ENCODE data around the gene HDAC5.
"Not testable (repeated sequence)": the region's sequence is repeated elsewhere in the genome, so short reads cannot be mapped to it uniquely, and the experiment has no call there.

HDAC5 gene

GRCh38 chr17:44120281-44120680, 3.2 kb downstream of the HDAC5 start:
- peaks cover 42% of the 10 kb centered on the region for H3K4me1 Mint-ChIP-seq (ENCODE audit: low read depth)
- H3K4me3 Mint-ChIP-seq; H3K27ac Mint-ChIP-seq; H3K27me3 Mint-ChIP-seq; H3K9me3 Mint-ChIP-seq (ENCODE audit: low read depth); H3K36me3 Mint-ChIP-seq: not testable (repeated sequence)

GRCh38 chr17:44119798-44120197, 3.6 kb downstream of the HDAC5 start:
- Mint-ChIP-seq H3K27ac (no peak overlapping the region), H3K27me3 (no peaks in the 10 kb centered on the region), H3K4me3 (no peak overlapping the region), H3K9me3 (ENCODE audit: low read depth) (no peaks in the 10 kb centered on the region), H3K36me3 (no peaks in the 10 kb centered on the region), H3K4me1 (ENCODE audit: low read depth) (peaks cover 43% of the 10 kb centered on the region)

- H3K4me1 Mint-ChIP-seq (ENCODE audit: low read depth): peaks cover 41% of the 10 kb centered on the region
- H3K27ac Mint-ChIP-seq: peak overlapping the region; percentile 51
- H3K36me3 Mint-ChIP-seq: no peaks in the 10 kb centered on the region
- H3K27me3 Mint-ChIP-seq: no peaks in the 10 kb centered on the region
- H3K9me3 Mint-ChIP-seq (ENCODE audit: low read depth): no peaks in the 10 kb centered on the region
- no peak overlapping the region for H3K4me3 Mint-ChIP-seq
These were observed 4.4 kb downstream of the HDAC5 start for GRCh38 chr17:44119062-44119461.

- Mint-ChIP-seq H3K27ac (peak overlapping the region; percentile 51), H3K27me3 (no peaks in the 10 kb centered on the region), H3K4me3 (no peak overlapping the region), H3K4me1 (ENCODE audit: low read depth) (peaks cover 38% of the 10 kb centered on the region), H3K36me3 (no peaks in the 10 kb centered on the region), H3K9me3 (ENCODE audit: low read depth) (no peaks in the 10 kb centered on the region)
These were observed 4.9 kb downstream of the HDAC5 start for GRCh38 chr17:44118427-44119050.

- H3K9me3 Mint-ChIP-seq (ENCODE audit: low read depth): no peaks in the 10 kb centered on the region
- no peak overlapping the region for H3K27ac Mint-ChIP-seq
- peaks cover 43% of the 10 kb centered on the region for H3K4me1 Mint-ChIP-seq (ENCODE audit: low read depth)
These were observed 6.1 kb downstream of the HDAC5 start for GRCh38 chr17:44117351-44117750.

GRCh38 chr17:44115585-44116415, 7.6 kb downstream of the HDAC5 start:
- Mint-ChIP-seq H3K4me3 (no peak overlapping the region), H3K4me1 (ENCODE audit: low read depth) (peaks cover 43% of the 10 kb centered on the region), H3K27ac (peak overlapping the region; percentile 28), H3K36me3 (no peaks in the 10 kb centered on the region), H3K9me3 (ENCODE audit: low read depth) (no peaks in the 10 kb centered on the region), H3K27me3 (no peaks in the 10 kb centered on the region)

More at GRCh38 chr17:44117351-44117750, 6.1 kb downstream of the HDAC5 start:
- Mint-ChIP-seq H3K4me3 (no peak overlapping the region), H3K27me3 (no peaks in the 10 kb centered on the region), H3K36me3 (no peaks in the 10 kb centered on the region)

- H3K4me3 Mint-ChIP-seq: no peak overlapping the region
- no peaks in the 10 kb centered on the region for H3K27me3 Mint-ChIP-seq
- H3K27ac Mint-ChIP-seq: no peak overlapping the region
- H3K9me3 Mint-ChIP-seq (ENCODE audit: low read depth): no peaks in the 10 kb centered on the region
- no peaks in the 10 kb centered on the region for H3K36me3 Mint-ChIP-seq
- peaks cover 32% of the 10 kb centered on the region for H3K4me1 Mint-ChIP-seq (ENCODE audit: low read depth)
These were observed 9.3 kb downstream of the HDAC5 start for GRCh38 chr17:44113868-44114840.

- no peaks in the 10 kb centered on the region for H3K27me3 Mint-ChIP-seq
These were observed 10.1 kb downstream of the HDAC5 start for GRCh38 chr17:44113382-44113781.

GRCh38 chr17:44112284-44113280, 10.9 kb downstream of the HDAC5 start:
- H3K27me3 Mint-ChIP-seq: no peaks in the 10 kb centered on the region
- peaks cover 25% of the 10 kb centered on the region for H3K4me1 Mint-ChIP-seq (ENCODE audit: low read depth)
- no peaks in the 10 kb centered on the region for H3K36me3 Mint-ChIP-seq
- peak overlapping the region; percentile 1 for H3K27ac Mint-ChIP-seq
- no peak overlapping the region for H3K4me3 Mint-ChIP-seq
- no peaks in the 10 kb centered on the region for H3K9me3 Mint-ChIP-seq (ENCODE audit: low read depth)

More at GRCh38 chr17:44113382-44113781, 10.1 kb downstream of the HDAC5 start:
- Mint-ChIP-seq H3K4me3 (no peak overlapping the region), H3K4me1 (ENCODE audit: low read depth) (peaks cover 27% of the 10 kb centered on the region), H3K9me3 (ENCODE audit: low read depth) (no peaks in the 10 kb centered on the region), H3K27ac (peak overlapping the region; percentile 23), H3K36me3 (no peaks in the 10 kb centered on the region)

GRCh38 chr17:44111777-44112176, 11.7 kb downstream of the HDAC5 start:
- peak overlapping the region; percentile 1 for H3K27ac Mint-ChIP-seq

GRCh38 chr17:44110823-44111633, 12.4 kb downstream of the HDAC5 start:
- Mint-ChIP-seq H3K4me1 (ENCODE audit: low read depth) (peaks cover 22% of the 10 kb centered on the region), H3K27ac (no peak overlapping the region), H3K4me3 (no peak overlapping the region)

More at GRCh38 chr17:44111777-44112176, 11.7 kb downstream of the HDAC5 start:
- H3K27me3 Mint-ChIP-seq: no peaks in the 10 kb centered on the region
- no peaks in the 10 kb centered on the region for H3K9me3 Mint-ChIP-seq (ENCODE audit: low read depth)
- H3K4me1 Mint-ChIP-seq (ENCODE audit: low read depth): peaks cover 22% of the 10 kb centered on the region
- peak overlapping the region; percentile 35 for H3K4me3 Mint-ChIP-seq
- no peaks in the 10 kb centered on the region for H3K36me3 Mint-ChIP-seq

GRCh38 chr17:44110011-44110686, 13.3 kb downstream of the HDAC5 start:
- Mint-ChIP-seq H3K27me3 (no peaks in the 10 kb centered on the region), H3K9me3 (ENCODE audit: low read depth) (no peaks in the 10 kb centered on the region), H3K36me3 (no peaks in the 10 kb centered on the region), H3K4me3 (no peak overlapping the region), H3K27ac (no peak overlapping the region), H3K4me1 (ENCODE audit: low read depth) (peaks cover 22% of the 10 kb centered on the region)

More at GRCh38 chr17:44110823-44111633, 12.4 kb downstream of the HDAC5 start:
- Mint-ChIP-seq H3K9me3 (ENCODE audit: low read depth) (no peaks in the 10 kb centered on the region), H3K27me3 (no peaks in the 10 kb centered on the region), H3K36me3 (no peaks in the 10 kb centered on the region)

- no peaks in the 10 kb centered on the region for H3K27me3 Mint-ChIP-seq
- no peaks in the 10 kb centered on the region for H3K36me3 Mint-ChIP-seq
- no peak overlapping the region for H3K4me3 Mint-ChIP-seq
- H3K27ac Mint-ChIP-seq: no peak overlapping the region
- H3K9me3 Mint-ChIP-seq (ENCODE audit: low read depth): no peaks in the 10 kb centered on the region
- peaks cover 21% of the 10 kb centered on the region for H3K4me1 Mint-ChIP-seq (ENCODE audit: low read depth)
These were observed 14.2 kb downstream of the HDAC5 start for GRCh38 chr17:44109312-44109630.
